H9 (cell line): ENCODE measurements around the gene CACNA2D3. TPM values are rescaled to one million over a fixed set of nuclear protein-coding genes. Genes with fewer than 3 reads are reported as not detected.

ENCODE experiments used
- DNase-seq: peaks from one replicate; pipeline ENCODE4 v3.0.0-alpha.2; 2017
- H2AFZ ChIP-seq: one replicate; pipeline ENCODE4 v1.6.1; 2013; ENCODE audit warnings: mild to moderate bottlenecking, low read length, control low read depth, moderate library complexity
- H2AK5ac ChIP-seq: 2 replicates; pipeline ENCODE4 v1.6.1; 2013; ENCODE audit warnings: low read length, control low read depth, mixed read lengths; ENCODE audit not compliant: insufficient read length
- H2BK120ac ChIP-seq: one replicate; pipeline ENCODE4 v1.6.1; 2013; ENCODE audit warnings: low read depth, mild to moderate bottlenecking, low read length, control low read depth, inconsistent platforms; ENCODE audit not compliant: poor library complexity, severe bottlenecking
- H2BK12ac ChIP-seq: 2 replicates; pipeline ENCODE4 v1.6.1; 2013; ENCODE audit warnings: low read length, control low read depth, mixed read lengths, low read depth; ENCODE audit not compliant: insufficient read length
- H2BK15ac ChIP-seq: 2 replicates; pipeline ENCODE4 v1.6.1; 2013; ENCODE audit warnings: low read depth, low read length, control low read depth
- H2BK20ac ChIP-seq: one replicate; pipeline ENCODE4 v1.6.1; 2013; ENCODE audit warnings: low read depth, mild to moderate bottlenecking, low read length, control low read depth, inconsistent platforms; ENCODE audit not compliant: poor library complexity, severe bottlenecking
- H2BK5ac ChIP-seq: 2 replicates; pipeline ENCODE4 v1.6.1; 2013; ENCODE audit warnings: low read length, control low read depth, mixed read lengths; ENCODE audit not compliant: insufficient read length
- H3K14ac ChIP-seq: 2 replicates; pipeline ENCODE4 v1.6.1; 2013; ENCODE audit warnings: low read length, control low read depth; ENCODE audit not compliant: insufficient read depth
- H3K18ac ChIP-seq: 2 replicates; pipeline ENCODE4 v1.6.1; 2013; ENCODE audit warnings: low read depth, mild to moderate bottlenecking, mixed read lengths, low read length, control low read depth; ENCODE audit not compliant: insufficient read length
- H3K23ac ChIP-seq: 2 replicates; pipeline ENCODE4 v1.6.1; 2013; ENCODE audit warnings: low read length, control low read depth, mixed read lengths, low read depth; ENCODE audit not compliant: insufficient read length
- H3K23me2 ChIP-seq: 2 replicates; pipeline ENCODE4 v1.6.1; 2013; ENCODE audit warnings: low read depth, mild to moderate bottlenecking, mixed read lengths, low read length, control low read depth; ENCODE audit not compliant: insufficient read length, poor library complexity, severe bottlenecking
- H3K27ac ChIP-seq: 2 replicates; pipeline ENCODE4 v1.5.1; 2013; ENCODE audit warnings: low read length, control low read depth, mixed read lengths, low read depth; ENCODE audit not compliant: insufficient read length
- H3K27me3 ChIP-seq: 2 replicates; pipeline ENCODE4 v1.6.1; 2013; ENCODE audit warnings: low read length, control low read depth, inconsistent platforms; ENCODE audit not compliant: insufficient read depth
- H3K4ac ChIP-seq: 2 replicates; pipeline ENCODE4 v1.6.1; 2013; ENCODE audit warnings: low read depth, mild to moderate bottlenecking, control low read depth, inconsistent platforms, low read length, moderate library complexity
- H3K4me1 ChIP-seq: 2 replicates; pipeline ENCODE4 v1.6.1; 2013; ENCODE audit warnings: low read length, control low read depth, inconsistent platforms; ENCODE audit not compliant: insufficient read depth
- H3K4me2 ChIP-seq: 2 replicates; pipeline ENCODE4 v1.6.1; 2013; ENCODE audit warnings: low read length, control low read depth, mixed read lengths; ENCODE audit not compliant: insufficient read length, insufficient read depth
- H3K56ac ChIP-seq: 2 replicates; pipeline ENCODE4 v1.6.1; 2013; ENCODE audit warnings: low read depth, mild to moderate bottlenecking, mixed read lengths, low read length, control low read depth; ENCODE audit not compliant: insufficient read length
- H3K79me1 ChIP-seq: 2 replicates; pipeline ENCODE4 v1.6.1; 2013; ENCODE audit warnings: low read depth, mild to moderate bottlenecking, moderate library complexity, low read length, control low read depth, inconsistent platforms; ENCODE audit not compliant: insufficient read depth, poor library complexity, severe bottlenecking
- H3K79me2 ChIP-seq: 2 replicates; pipeline ENCODE4 v1.6.1; 2013; ENCODE audit warnings: low read length, control low read depth, inconsistent platforms; ENCODE audit not compliant: insufficient read depth
- H3K9ac ChIP-seq: 2 replicates; pipeline ENCODE4 v1.6.1; 2013; ENCODE audit warnings: low read length, control low read depth, mixed read lengths; ENCODE audit not compliant: insufficient read length; ENCODE audit errors: extremely low read depth
- H3K9me3 ChIP-seq: one replicate; pipeline ENCODE4 v1.6.1; 2013; ENCODE audit warnings: low read depth, low read length, inconsistent platforms; ENCODE audit not compliant: control insufficient read depth
- H3T11ph ChIP-seq: one replicate; pipeline ENCODE4 v1.6.1; 2013; ENCODE audit warnings: mild to moderate bottlenecking, low read length, control low read depth, inconsistent platforms
- H4K20me1 ChIP-seq: one replicate; pipeline ENCODE4 v1.6.1; 2013; ENCODE audit not compliant: control insufficient read depth, insufficient read length, insufficient read depth
- H4K5ac ChIP-seq: 2 replicates; pipeline ENCODE4 v1.6.1; 2013; ENCODE audit warnings: low read depth, mild to moderate bottlenecking, mixed read lengths, low read length, control low read depth; ENCODE audit not compliant: insufficient read length
- H4K8ac ChIP-seq: replicated peaks from 2 replicates; pipeline ENCODE4 v1.6.1; 2013; ENCODE audit warnings: low read length, control low read depth, mixed read lengths, low read depth; ENCODE audit not compliant: insufficient read length
- H4K91ac ChIP-seq: 2 replicates; pipeline ENCODE4 v1.6.1; 2013; ENCODE audit warnings: low read depth, mild to moderate bottlenecking, moderate library complexity, mixed read lengths, low read length, control low read depth; ENCODE audit not compliant: insufficient read length
- H3K27ac Mint-ChIP-seq, 3 experiments: 2 replicates in 2 of 3; 3 replicates in 1 of 3; pipeline ENCODE4 v1.8.0; 2020 to 2021; ENCODE audit warnings: mixed read lengths in 3 of 3, mild to moderate bottlenecking in 1 of 3, moderate library complexity in 1 of 3
- H3K27me3 Mint-ChIP-seq: 2 replicates; pipeline ENCODE4 v1.8.0; 2021; ENCODE audit warnings: low read depth, mild to moderate bottlenecking, moderate library complexity, mixed read lengths
- H3K36me3 Mint-ChIP-seq, 3 experiments: 2 replicates in 2 of 3; 3 replicates in 1 of 3; pipeline ENCODE4 v1.8.0; 2020 to 2021; ENCODE audit warnings: low read depth in 3 of 3, mixed read lengths in 3 of 3; ENCODE audit not compliant: insufficient read depth in 1 of 3
- H3K4me1 Mint-ChIP-seq, 2 experiments: 2 replicates each; pipeline ENCODE4 v1.8.0; 2020; ENCODE audit warnings: mixed read lengths in 2 of 2
- H3K4me3 Mint-ChIP-seq, 2 experiments: 2 replicates in 1 of 2; 3 replicates in 1 of 2; pipeline ENCODE4 v1.8.0; 2020 to 2021; ENCODE audit warnings: mild to moderate bottlenecking in 2 of 2, mixed read lengths in 2 of 2, moderate library complexity in 1 of 2
- H3K9me3 Mint-ChIP-seq, 2 experiments: 2 replicates in 1 of 2; 3 replicates in 1 of 2; pipeline ENCODE4 v1.8.0; 2020; ENCODE audit warnings: mild to moderate bottlenecking in 2 of 2, mixed read lengths in 2 of 2, moderate library complexity in 1 of 2
- CTCF ChIP-seq: fragments of 200-600 bp; sonication (generic); conservative IDR thresholded peaks from 3 replicates; pipeline ENCODE4 v1.8.0; 2021; ENCODE audit warnings: antibody characterized with exemption, mild to moderate bottlenecking
- whole genome bisulfite sequencing: extraction: QIAGEN DNeasy Blood & Tissue Kit; methylation state at CpG from one replicate; pipeline ENCODE4 v1.1.7; 2013; ENCODE audit warnings: missing lambda C conversion rate, low lambda C conversion rate, mixed read lengths; ENCODE audit not compliant: insufficient read length; ENCODE audit errors: extremely low coverage; 5-methylcytosine and 5-hydroxymethylcytosine counted together
- total RNA-seq: library from RNA; stranded (reverse); gene quantifications from 2 replicates; pipeline ENCODE4 v1.2.1, GENCODE V29; 2021

CACNA2D3 gene
- total RNA-seq, 1 experiment from 2014 or later = 3.2 TPM

GRCh38 chr3:54120657-54121413 is 1.5 kb upstream of the CACNA2D3 start:
- Histone ChIP-seq H3K18ac (no peak overlapping the region), H3K4me2 (peak overlapping the region; percentile 61), H3K79me2 (no peaks in the 10 kb centered on the region), H3K4ac (no peak overlapping the region), H4K91ac (no peak overlapping the region), H3K23me2 (peaks cover 23% of the 10 kb centered on the region), H3K23ac (no peak overlapping the region), H4K5ac (no peak overlapping the region), H3K27me3 (peaks cover 33% of the 10 kb centered on the region), H2BK15ac (no peak overlapping the region), H2BK5ac (no peak overlapping the region), H3K4me1 (no peaks in the 10 kb centered on the region), H4K20me1 (no peaks in the 10 kb centered on the region), H3K14ac (no peak overlapping the region; the same call in 1 of the 2 replicates), H4K8ac (no peak overlapping the region), H2BK12ac (no peak overlapping the region), H2BK20ac (no peak overlapping the region), H3K56ac (no peak overlapping the region), H2BK120ac (no peak overlapping the region), H3K9me3 (peaks cover 2% of the 10 kb centered on the region), H3K9ac (no peak overlapping the region), H3K79me1 (no peaks in the 10 kb centered on the region), H2AFZ (no peak overlapping the region), H3K27ac (no peak overlapping the region), H3T11ph (no peak overlapping the region), H2AK5ac (no peak overlapping the region)
- Mint-ChIP-seq H3K4me1 (peaks cover 15 to 25% of the 10 kb centered on the region in 2 experiments), H3K27ac (no peak overlapping the region), H3K4me3 (peak overlapping the region; percentile 64 to 85), H3K27me3 (peaks cover 88% of the 10 kb centered on the region), H3K36me3 (peaks cover 7 to 9% (median 7%) of the 10 kb centered on the region in 3 experiments), H3K9me3 (peaks cover 8 to 9% of the 10 kb centered on the region in 2 experiments)
- DNase-seq = peak; percentile 69
- TF ChIP-seq CTCF = peak; percentile 38; the same call in 2 of the 3 replicates
- WGBS = no CpG with 5 or more reads among the region's 45 CpGs
